Liver (tissue), 9 donors: Measurements from ENCODE around the gene ACACB. TPM values are rescaled to one million over a fixed set of nuclear protein-coding genes. Genes with fewer than 3 reads are reported as not detected.
"Not testable (repeated sequence)": the region's sequence is repeated elsewhere in the genome, so short reads cannot be mapped to it uniquely, and the experiment has no call there.

Source experiments
- DNase-seq: peaks from one replicate; pipeline ENCODE4 v3.0.0-alpha.2; 2017; ENCODE audit warnings: low spot score
- H3K27ac ChIP-seq, 2 donors: one replicate each; pipeline ENCODE4 v1.7.0; 2013; ENCODE audit warnings: inconsistent platforms in 2 of 2, low read length in 2 of 2, control low read depth in 1 of 2, low read depth in 1 of 2, mild to moderate bottlenecking in 1 of 2
- H3K27me3 ChIP-seq, 4 donors: one replicate each; pipeline versions ENCODE4 v1.6.1 to v1.7.0; 2013; ENCODE audit warnings: low read length in 3 of 4, inconsistent platforms in 1 of 4, mild to moderate bottlenecking in 1 of 4, moderate library complexity in 1 of 4; ENCODE audit not compliant: control insufficient read depth in 4 of 4, insufficient read depth in 4 of 4
- H3K36me3 ChIP-seq, 4 donors: one replicate each; pipeline versions ENCODE4 v1.6.1 to v1.7.0; 2013; ENCODE audit warnings: low read length in 3 of 4, mild to moderate bottlenecking in 3 of 4, low read depth in 1 of 4, moderate library complexity in 1 of 4; ENCODE audit not compliant: control insufficient read depth in 4 of 4, insufficient read depth in 3 of 4
- H3K4me1 ChIP-seq, 4 donors: one replicate each; pipeline versions ENCODE4 v1.6.1 to v1.7.0; 2013; ENCODE audit warnings: low read length in 3 of 4, mild to moderate bottlenecking in 3 of 4, moderate library complexity in 1 of 4; ENCODE audit not compliant: control insufficient read depth in 4 of 4, insufficient read depth in 4 of 4
- H3K4me3 ChIP-seq, 3 donors: one replicate each; pipeline versions ENCODE4 v1.6.1 to v1.7.0; 2013; ENCODE audit warnings: low read length in 3 of 3, control low read depth in 1 of 3, low read depth in 1 of 3, mild to moderate bottlenecking in 1 of 3
- H3K9ac ChIP-seq, 2 donors: one replicate each; pipeline ENCODE4 v1.7.0; 2013; ENCODE audit warnings: low read length in 2 of 2, mild to moderate bottlenecking in 2 of 2, moderate library complexity in 2 of 2, control low read depth in 1 of 2, low read depth in 1 of 2
- H3K9me3 ChIP-seq, 4 donors: one replicate each; pipeline versions ENCODE4 v1.6.1 to v1.7.0; 2013; ENCODE audit warnings: low read length in 3 of 4; ENCODE audit not compliant: control insufficient read depth in 4 of 4
- CTCF ChIP-seq: fragments of 150-350 bp; IDR thresholded peaks from 2 replicates; pipeline ENCODE4 v1.5.1; 2017; ENCODE audit warnings: improper control_type of control experiment, low read depth, low read length; ENCODE audit not compliant: missing input control
- EGR1 ChIP-seq, 2 donors: IDR thresholded peaks; 2 replicates each; pipeline ENCODE4 v1.6.1; 2016 to 2018; ENCODE audit warnings: antibody characterized with exemption in 2 of 2, low read depth in 2 of 2
- FOXA1 ChIP-seq: IDR thresholded peaks from 2 replicates; pipeline ENCODE4 v1.6.1; 2016; ENCODE audit warnings: antibody characterized with exemption
- FOXA2 ChIP-seq: IDR thresholded peaks from 2 replicates; pipeline ENCODE4 v1.6.1; 2016; ENCODE audit warnings: antibody characterized with exemption
- GABPA ChIP-seq, 2 donors: IDR thresholded peaks in 1 of 2; conservative IDR thresholded peaks in 1 of 2; 2 replicates each; pipeline ENCODE4 v1.6.1; 2016; ENCODE audit warnings: antibody characterized with exemption in 2 of 2, mild to moderate bottlenecking in 1 of 2, moderate library complexity in 1 of 2
- HNF4A ChIP-seq, 2 donors: conservative IDR thresholded peaks; 2 replicates each; pipeline ENCODE4 v1.6.1; 2016; ENCODE audit warnings: antibody characterized with exemption in 2 of 2, mild to moderate bottlenecking in 2 of 2
- HNF4G ChIP-seq: IDR thresholded peaks from 2 replicates; pipeline ENCODE4 v1.6.1; 2016; ENCODE audit warnings: antibody characterized with exemption
- JUND ChIP-seq, 2 donors: IDR thresholded peaks; 2 replicates each; pipeline ENCODE4 v1.6.1; 2016; ENCODE audit warnings: antibody characterized with exemption in 2 of 2
- MAX ChIP-seq: IDR thresholded peaks from 2 replicates; pipeline ENCODE4 v1.6.1; 2016; ENCODE audit warnings: antibody characterized with exemption
- NR2F2 ChIP-seq: IDR thresholded peaks from 2 replicates; pipeline ENCODE4 v1.6.1; 2016; ENCODE audit warnings: antibody characterized with exemption
- RAD21 ChIP-seq, 2 donors: IDR thresholded peaks; 2 replicates each; pipeline ENCODE4 v1.6.1; 2016; ENCODE audit warnings: antibody characterized with exemption in 2 of 2, mild to moderate bottlenecking in 2 of 2
- RXRA ChIP-seq, 2 donors: IDR thresholded peaks; 2 replicates each; pipeline ENCODE4 v1.6.1; 2017 to 2018; ENCODE audit warnings: antibody characterized with exemption in 2 of 2, mild to moderate bottlenecking in 1 of 2
- SP1 ChIP-seq: IDR thresholded peaks from 2 replicates; pipeline ENCODE4 v1.6.1; 2018; ENCODE audit warnings: antibody characterized with exemption, mild to moderate bottlenecking
- TAF1 ChIP-seq: conservative IDR thresholded peaks from 2 replicates; pipeline ENCODE4 v1.6.1; 2016; ENCODE audit warnings: antibody characterized with exemption, mild to moderate bottlenecking
- YY1 ChIP-seq: IDR thresholded peaks from 2 replicates; pipeline ENCODE4 v1.6.1; 2016; ENCODE audit warnings: antibody characterized with exemption, mild to moderate bottlenecking
- ZBTB33 ChIP-seq: IDR thresholded peaks from 2 replicates; pipeline ENCODE4 v1.6.1; 2016; ENCODE audit warnings: antibody characterized with exemption
- WGBS: extraction: QIAGEN DNeasy Blood & Tissue Kit; methylation state at CpG from one replicate; pipeline ENCODE4 v1.1.7; 2013; 5-methylcytosine and 5-hydroxymethylcytosine counted together
- polyA plus RNA-seq, 2 donors: library from polyadenylated mRNA; stranded (reverse) in 1 of 2; unstranded in 1 of 2; fragments of 200-250 nt in 1 of 2; fragments of >200 nt in 1 of 2; fragmentation: Nextera tagmentation in 1 of 2; extraction: Ambion mirVana in 1 of 2; gene quantifications; one replicate each; pipeline versions ENCODE4 v1.2.1 to v1.2.3, GENCODE V29; 2013 to 2015
- total RNA-seq, 2 donors: library from RNA; depleted of rRNA; stranded (reverse); fragments of >200 nt; gene quantifications; one replicate each; pipeline ENCODE4 v1.2.3, GENCODE V29; 2014
- TF ChIP-seq, protein P1 (sequence below): IDR thresholded peaks from 2 replicates; pipeline ENCODE4 v1.6.1; 2016; ENCODE audit warnings: antibody characterized with exemption, mild to moderate bottlenecking
- TF ChIP-seq, protein P2 (sequence below): IDR thresholded peaks from 2 replicates; pipeline ENCODE4 v1.6.1; 2016; ENCODE audit warnings: antibody characterized with exemption
- donor health status: healthy.
- donor health status: healthy.
- donor health status: healthy.
- donor health status: healthy.
- donor health status: healthy.

Gene ACACB
- total and polyA plus RNA-seq, 4 donors, result 12.9 to 288 (median 52.1) TPM

DNA sequence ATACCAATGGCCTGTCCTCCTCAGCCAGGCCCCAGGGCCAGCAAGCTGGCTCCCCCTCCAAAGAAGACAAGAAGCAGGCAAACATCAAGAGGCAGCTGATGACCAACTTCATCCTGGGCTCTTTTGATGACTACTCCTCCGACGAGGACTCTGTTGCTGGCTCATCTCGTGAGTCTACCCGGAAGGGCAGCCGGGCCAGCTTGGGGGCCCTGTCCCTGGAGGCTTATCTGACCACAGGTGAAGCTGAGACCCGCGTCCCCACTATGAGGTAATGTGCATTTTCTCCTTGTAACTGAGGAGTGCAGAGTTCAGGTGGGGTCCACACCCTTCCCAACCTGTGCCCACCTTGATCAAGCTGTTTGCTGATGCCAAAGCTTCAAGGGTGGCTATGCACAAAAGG, 23.4 kb downstream of the ACACB start:
- Histone ChIP-seq H3K9me3 (no peaks in the 10 kb centered on the region), H3K4me3 (no peak overlapping the region), H3K27me3 (no peaks in the 10 kb centered on the region), H3K9ac (no peak overlapping the region), H3K36me3 (peaks cover 0 to 12% (median 5%) of the 10 kb centered on the region in 4 donors), H3K27ac (no peak overlapping the region), H3K4me1 (peaks cover 16 to 75% (median 53%) of the 10 kb centered on the region in 4 donors)
- 83% methylated on average over 7 of the region's 7 CpGs for WGBS
- no peak for DNase-seq
- TF ChIP-seq YY1, result no peak

DNA sequence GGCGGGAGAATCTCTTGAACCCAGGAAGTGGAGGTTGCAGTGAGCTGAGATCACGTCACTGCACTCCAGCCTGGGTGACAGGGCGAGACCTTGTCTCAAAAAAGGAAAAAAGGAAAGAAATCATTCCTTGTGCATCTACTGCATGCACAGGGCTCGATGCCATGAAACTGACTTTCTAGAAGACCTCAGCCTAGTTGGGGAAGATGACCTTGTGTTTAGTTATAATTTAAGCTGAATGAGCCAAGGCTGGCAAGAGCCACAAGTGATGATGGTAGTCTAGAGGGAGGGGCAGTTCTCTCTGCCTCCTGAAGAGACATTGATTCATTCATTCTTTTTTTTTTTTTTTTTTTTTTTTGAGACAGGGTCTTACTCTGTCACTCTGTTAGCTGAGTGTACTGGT, 24.2 kb downstream of the ACACB start:
- H3K9ac ChIP-seq, result no peak overlapping the region
- TF ChIP-seq RXRA (IDR thresholded peaks at IDR 0.05) (peak in 1 of 2 donors; percentile 16), TAF1 (no peak), HNF4A (conservative IDR thresholded peaks at IDR 0.05) (peak in 1 of 2 donors; percentile 22)
- H3K4me3 ChIP-seq, result no peak overlapping the region
- DNase-seq, result no peak
- WGBS, result 68% methylated on average over 4 of the region's 4 CpGs
- peaks cover 16 to 72% (median 54%) of the 10 kb centered on the region in 4 donors for H3K4me1 ChIP-seq
- H3K36me3 ChIP-seq, result peaks cover 0 to 12% (median 5%) of the 10 kb centered on the region in 4 donors
- no peaks in the 10 kb centered on the region for H3K9me3 ChIP-seq
- H3K27ac ChIP-seq, result no peak overlapping the region
- H3K27me3 ChIP-seq, result no peaks in the 10 kb centered on the region

DNA sequence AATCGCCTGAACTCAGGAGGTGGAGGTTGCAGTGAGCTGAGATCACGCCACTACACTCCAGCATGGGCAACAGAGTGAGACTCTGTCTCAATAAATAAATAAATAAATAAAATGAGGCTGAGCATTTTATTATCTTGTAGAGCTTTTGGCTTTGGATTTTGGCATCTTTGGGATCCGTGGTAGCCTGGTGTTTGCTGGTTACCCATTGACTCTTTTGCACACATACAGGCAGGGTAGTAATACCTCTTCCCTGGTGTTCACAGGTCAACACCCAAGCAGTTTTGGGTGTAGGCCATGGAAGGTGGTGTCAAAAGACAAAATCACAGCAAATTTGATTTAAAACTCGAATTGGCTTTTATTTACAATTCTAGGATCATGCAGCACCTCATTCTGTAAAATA, 27.8 kb downstream of the ACACB start:
- Histone ChIP-seq H3K9ac (no peak overlapping the region), H3K4me3 (no peak overlapping the region), H3K27me3 (no peaks in the 10 kb centered on the region), H3K36me3 (peaks cover 0 to 12% (median 6%) of the 10 kb centered on the region in 4 donors), H3K27ac (peak overlapping the region; percentile 42 to 75), H3K4me1 (peaks cover 22 to 86% (median 69%) of the 10 kb centered on the region in 4 donors), H3K9me3 (no peaks in the 10 kb centered on the region)
- 21% methylated on average over 4 of the region's 4 CpGs for WGBS
- TF ChIP-seq, protein P1, sequence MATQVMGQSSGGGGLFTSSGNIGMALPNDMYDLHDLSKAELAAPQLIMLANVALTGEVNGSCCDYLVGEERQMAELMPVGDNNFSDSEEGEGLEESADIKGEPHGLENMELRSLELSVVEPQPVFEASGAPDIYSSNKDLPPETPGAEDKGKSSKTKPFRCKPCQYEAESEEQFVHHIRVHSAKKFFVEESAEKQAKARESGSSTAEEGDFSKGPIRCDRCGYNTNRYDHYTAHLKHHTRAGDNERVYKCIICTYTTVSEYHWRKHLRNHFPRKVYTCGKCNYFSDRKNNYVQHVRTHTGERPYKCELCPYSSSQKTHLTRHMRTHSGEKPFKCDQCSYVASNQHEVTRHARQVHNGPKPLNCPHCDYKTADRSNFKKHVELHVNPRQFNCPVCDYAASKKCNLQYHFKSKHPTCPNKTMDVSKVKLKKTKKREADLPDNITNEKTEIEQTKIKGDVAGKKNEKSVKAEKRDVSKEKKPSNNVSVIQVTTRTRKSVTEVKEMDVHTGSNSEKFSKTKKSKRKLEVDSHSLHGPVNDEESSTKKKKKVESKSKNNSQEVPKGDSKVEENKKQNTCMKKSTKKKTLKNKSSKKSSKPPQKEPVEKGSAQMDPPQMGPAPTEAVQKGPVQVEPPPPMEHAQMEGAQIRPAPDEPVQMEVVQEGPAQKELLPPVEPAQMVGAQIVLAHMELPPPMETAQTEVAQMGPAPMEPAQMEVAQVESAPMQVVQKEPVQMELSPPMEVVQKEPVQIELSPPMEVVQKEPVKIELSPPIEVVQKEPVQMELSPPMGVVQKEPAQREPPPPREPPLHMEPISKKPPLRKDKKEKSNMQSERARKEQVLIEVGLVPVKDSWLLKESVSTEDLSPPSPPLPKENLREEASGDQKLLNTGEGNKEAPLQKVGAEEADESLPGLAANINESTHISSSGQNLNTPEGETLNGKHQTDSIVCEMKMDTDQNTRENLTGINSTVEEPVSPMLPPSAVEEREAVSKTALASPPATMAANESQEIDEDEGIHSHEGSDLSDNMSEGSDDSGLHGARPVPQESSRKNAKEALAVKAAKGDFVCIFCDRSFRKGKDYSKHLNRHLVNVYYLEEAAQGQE, result peak; percentile 25
- TF ChIP-seq EGR1 (IDR thresholded peaks at IDR 0.05; ENCODE audit: low read depth in 2 of 2) (no peak), RXRA (IDR thresholded peaks at IDR 0.05) (peak; percentile 80 to 84), YY1 (peak; percentile 34), FOXA1 (no peak), JUND (IDR thresholded peaks at IDR 0.05) (peak in 1 of 2 donors; percentile 63), RAD21 (IDR thresholded peaks at IDR 0.05) (peak; percentile 35 to 46), TAF1 (peak; percentile 24), SP1 (peak; percentile 85), FOXA2 (no peak), CTCF (no peak), HNF4A (conservative IDR thresholded peaks at IDR 0.05) (peak; percentile 74 to 80), MAX (peak; percentile 59), HNF4G (peak; percentile 56), ZBTB33 (peak; percentile 53), GABPA (IDR thresholded peaks at IDR 0.05 in 1 of 2, conservative IDR thresholded peaks at IDR 0.05 in 1 of 2) (no peak), NR2F2 (no peak)
- TF ChIP-seq, protein P2, sequence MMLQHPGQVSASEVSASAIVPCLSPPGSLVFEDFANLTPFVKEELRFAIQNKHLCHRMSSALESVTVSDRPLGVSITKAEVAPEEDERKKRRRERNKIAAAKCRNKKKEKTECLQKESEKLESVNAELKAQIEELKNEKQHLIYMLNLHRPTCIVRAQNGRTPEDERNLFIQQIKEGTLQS, result no peak
- no peak for DNase-seq

GRCh38 chr12:109147126-109147525, 30.7 kb downstream of the ACACB start:
- not testable (repeated sequence) for H3K27me3 ChIP-seq, DNase-seq, H3K36me3 ChIP-seq, H3K9me3 ChIP-seq, H3K4me3 ChIP-seq, H3K9ac ChIP-seq
- peak overlapping the region in 1 of 2 donors; percentile 76 for H3K27ac ChIP-seq
- peaks cover 21 to 84% (median 72%) of the 10 kb centered on the region in 4 donors for H3K4me1 ChIP-seq
- WGBS, result 77% methylated on average over 1 of the region's 1 CpG
